AG04449 (cell line): ENCODE data around the gene KLHL6.
"Not testable (repeated sequence)": the region's sequence is repeated elsewhere in the genome, so short reads cannot be mapped to it uniquely, and the experiment has no call there.

ENCODE experiments used
- CTCF ChIA-PET: fragments of 350-600 bp; formaldehyde crosslinking; extraction: SDS; loops from one replicate; lab custom pipeline; 2021; ENCODE audit warnings: antibody characterized with exemption; lab: Yijun Ruan, JAX
- POLR2A ChIA-PET: fragments of 400-600, 350-600 bp; formaldehyde crosslinking; extraction: SDS; loops from one replicate; lab custom pipeline; 2020; ENCODE audit warnings: antibody characterized with exemption, inconsistent platforms; lab: Yijun Ruan, JAX
- DNase-seq: peaks from one replicate; pipeline ENCODE4 v3.0.0-alpha.2; 2010; ENCODE audit warnings: low read depth, low spot score
- H3K4me3 ChIP-seq: 2 replicates; pipeline ENCODE4 v1.5.1; 2011; ENCODE audit warnings: low read depth, mild to moderate bottlenecking, control low read depth, low read length
- CTCF ChIP-seq: IDR thresholded peaks from one replicate; pipeline ENCODE4 v1.5.1; 2011; ENCODE audit warnings: mild to moderate bottlenecking, moderate library complexity, low read length, control low read depth, inconsistent platforms; ENCODE audit not compliant: insufficient read depth; ENCODE audit errors: missing control alignments

The KLHL6 gene

GRCh38 chr3:183443395-183444385 is 111.8 kb downstream of the KLHL6 start:
- POLR2A ChIA-PET, result no interaction called here

GRCh38 chr3:183442994-183443393 is 112.5 kb downstream of the KLHL6 start:
- TF ChIP-seq CTCF, result no peak
- CTCF ChIA-PET, result interaction anchor here (0.9 kb wide), 1 partner anchor 10 kb away, joined by 3 read pairs; no protein-coding TSS in a partner anchor
- no peak overlapping the region for H3K4me3 ChIP-seq
- DNase-seq, result no peak
- POLR2A ChIA-PET, result no interaction called here

More at GRCh38 chr3:183443395-183444385, 111.8 kb downstream of the KLHL6 start:
- no peak for DNase-seq
- no peak overlapping the region for H3K4me3 ChIP-seq
- no peak for TF ChIP-seq CTCF
- CTCF ChIA-PET, result interaction anchor here (0.9 kb wide), 1 partner anchor 10 kb away, joined by 3 read pairs; no protein-coding TSS in a partner anchor

GRCh38 chr3:183440521-183440920 is 115.0 kb downstream of the KLHL6 start:
- DNase-seq, POLR2A ChIA-PET, CTCF ChIA-PET, H3K4me3 ChIP-seq: not testable (repeated sequence)

GRCh38 chr3:183439515-183439914 is 116.0 kb downstream of the KLHL6 start:
- ChIA-PET POLR2A (no interaction called here), CTCF (interaction anchor here (1.0 to 1.2 kb wide), 2 partner anchors 40 to 54 kb away, joined by 3 read pairs; no protein-coding TSS in a partner anchor)
- H3K4me3 ChIP-seq, result no peak overlapping the region
- DNase-seq, result no peak
- no peak for TF ChIP-seq CTCF

GRCh38 chr3:183438735-183439134 is 116.8 kb downstream of the KLHL6 start:
- DNase-seq, result no peak
- ChIA-PET POLR2A (no interaction called here), CTCF (interaction anchor here (1.0 kb wide), 1 partner anchor 53 kb away, joined by 3 read pairs; no protein-coding TSS in a partner anchor)

More at GRCh38 chr3:183438735-183439134, 116.8 kb downstream of the KLHL6 start:
- TF ChIP-seq CTCF, result no peak
- no peak overlapping the region for H3K4me3 ChIP-seq
